ENCODE data around the gene GNE. TPM values are rescaled to one million over a fixed set of nuclear protein-coding genes. Genes with fewer than 3 reads are reported as not detected.

Gene GNE
- total RNA-seq, 1 donor from 2014 or later: 14.6 TPM

DNA sequence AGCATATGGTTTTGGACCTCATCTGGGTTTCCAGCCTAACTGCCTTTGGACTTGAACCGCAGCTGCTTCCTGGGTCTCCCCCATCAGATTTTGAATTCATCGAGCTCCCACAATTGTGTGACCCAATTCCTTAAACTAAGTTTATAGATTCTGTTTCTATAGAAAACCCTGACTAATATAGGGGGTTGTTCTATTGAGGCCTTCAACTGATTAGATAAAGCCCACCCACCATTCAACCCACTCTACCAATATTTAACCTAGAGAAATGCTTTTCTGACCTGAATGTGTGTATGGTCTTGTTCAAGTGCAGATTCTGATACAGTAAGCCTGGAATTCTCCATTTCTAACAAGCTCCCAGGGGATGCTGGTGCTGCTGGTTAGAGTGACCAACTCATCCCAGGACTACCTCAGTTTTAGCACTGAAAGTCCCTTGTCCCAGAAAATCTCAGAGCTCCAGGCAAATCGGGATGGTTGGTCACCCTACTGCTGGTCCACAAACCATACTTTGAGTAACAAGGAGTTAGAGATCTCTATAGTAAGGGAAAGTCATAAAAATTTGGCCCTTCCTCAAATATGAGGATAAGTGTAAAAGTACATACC is 31.7 kb upstream of the GNE start:
- ATAC-seq (no peak), DNase-seq (no peak)
- intact Hi-C loops (cut with DNase I): no loop called here
- no peak overlapping the region for H3K4me3 ChIP-seq
- H3K36me3 ChIP-seq: no peaks in the 10 kb centered on the region
- H3K27me3 ChIP-seq (ENCODE audit: low read depth): no peaks in the 10 kb centered on the region
- TF ChIP-seq, protein P1, sequence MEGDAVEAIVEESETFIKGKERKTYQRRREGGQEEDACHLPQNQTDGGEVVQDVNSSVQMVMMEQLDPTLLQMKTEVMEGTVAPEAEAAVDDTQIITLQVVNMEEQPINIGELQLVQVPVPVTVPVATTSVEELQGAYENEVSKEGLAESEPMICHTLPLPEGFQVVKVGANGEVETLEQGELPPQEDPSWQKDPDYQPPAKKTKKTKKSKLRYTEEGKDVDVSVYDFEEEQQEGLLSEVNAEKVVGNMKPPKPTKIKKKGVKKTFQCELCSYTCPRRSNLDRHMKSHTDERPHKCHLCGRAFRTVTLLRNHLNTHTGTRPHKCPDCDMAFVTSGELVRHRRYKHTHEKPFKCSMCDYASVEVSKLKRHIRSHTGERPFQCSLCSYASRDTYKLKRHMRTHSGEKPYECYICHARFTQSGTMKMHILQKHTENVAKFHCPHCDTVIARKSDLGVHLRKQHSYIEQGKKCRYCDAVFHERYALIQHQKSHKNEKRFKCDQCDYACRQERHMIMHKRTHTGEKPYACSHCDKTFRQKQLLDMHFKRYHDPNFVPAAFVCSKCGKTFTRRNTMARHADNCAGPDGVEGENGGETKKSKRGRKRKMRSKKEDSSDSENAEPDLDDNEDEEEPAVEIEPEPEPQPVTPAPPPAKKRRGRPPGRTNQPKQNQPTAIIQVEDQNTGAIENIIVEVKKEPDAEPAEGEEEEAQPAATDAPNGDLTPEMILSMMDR (IDR thresholded peaks at IDR 0.05): no peak
- no peaks in the 10 kb centered on the region for H3K9me3 ChIP-seq
- no peaks in the 10 kb centered on the region for H3K4me1 ChIP-seq
- H3K27ac ChIP-seq: no peak overlapping the region

DNA sequence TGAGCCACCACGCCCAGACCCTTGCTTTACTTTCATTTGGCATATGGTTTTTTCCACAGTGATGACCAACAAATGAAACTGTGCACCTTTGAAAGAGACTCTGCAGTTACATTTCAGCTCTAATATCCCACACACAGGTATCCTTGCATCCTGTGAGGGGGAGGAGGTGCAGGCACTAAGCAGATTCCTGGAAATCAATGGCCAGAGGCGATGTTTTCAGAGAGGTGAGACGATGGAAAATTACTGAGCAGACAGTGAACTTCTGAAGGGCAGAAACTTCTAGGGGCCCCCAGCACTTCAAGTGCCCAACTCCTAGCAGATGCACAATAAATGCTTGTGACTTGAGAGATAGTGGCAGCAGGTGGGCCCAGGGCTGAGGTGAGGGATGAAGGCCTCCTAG is 29.8 kb upstream of the GNE start:
- DNase-seq: no peak
- no peak overlapping the region for H3K27ac ChIP-seq
- H3K9me3 ChIP-seq: no peaks in the 10 kb centered on the region
- intact Hi-C loops (cut with DNase I): no loop called here
- TF ChIP-seq, protein P1 (IDR thresholded peaks at IDR 0.05): no peak
- H3K36me3 ChIP-seq: no peaks in the 10 kb centered on the region
- H3K4me1 ChIP-seq: no peaks in the 10 kb centered on the region
- ATAC-seq: no peak
- no peaks in the 10 kb centered on the region for H3K27me3 ChIP-seq (ENCODE audit: low read depth)
- no peak overlapping the region for H3K4me3 ChIP-seq

DNA sequence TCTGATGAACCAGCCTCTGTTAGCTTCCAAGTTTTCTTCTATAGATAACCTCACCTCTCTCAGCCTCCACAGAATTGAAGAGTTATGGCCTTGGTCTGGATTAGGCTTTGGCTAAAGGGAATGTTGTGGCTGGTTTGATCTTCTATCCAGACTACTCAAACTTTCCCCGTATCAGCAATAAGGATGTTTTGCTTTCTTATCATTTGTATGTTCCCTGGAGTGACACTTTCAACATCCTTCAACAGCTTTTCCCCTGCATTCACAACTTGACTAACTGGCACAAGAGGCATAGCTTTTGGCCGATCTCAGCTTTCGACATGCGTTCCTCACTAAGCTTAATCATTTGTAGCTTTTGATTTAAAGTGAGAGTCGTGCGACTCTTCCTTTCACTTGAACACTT is 28.1 kb upstream of the GNE start:
- Histone ChIP-seq H3K36me3 (no peaks in the 10 kb centered on the region), H3K4me3 (no peak overlapping the region), H3K4me1 (no peaks in the 10 kb centered on the region), H3K27me3 (ENCODE audit: low read depth) (no peaks in the 10 kb centered on the region), H3K9me3 (no peaks in the 10 kb centered on the region), H3K27ac (no peak overlapping the region)
- TF ChIP-seq, protein P1 (IDR thresholded peaks at IDR 0.05): no peak
- ATAC-seq: no peak
- no peak for DNase-seq
- intact Hi-C loops (cut with DNase I): no loop called here

DNA sequence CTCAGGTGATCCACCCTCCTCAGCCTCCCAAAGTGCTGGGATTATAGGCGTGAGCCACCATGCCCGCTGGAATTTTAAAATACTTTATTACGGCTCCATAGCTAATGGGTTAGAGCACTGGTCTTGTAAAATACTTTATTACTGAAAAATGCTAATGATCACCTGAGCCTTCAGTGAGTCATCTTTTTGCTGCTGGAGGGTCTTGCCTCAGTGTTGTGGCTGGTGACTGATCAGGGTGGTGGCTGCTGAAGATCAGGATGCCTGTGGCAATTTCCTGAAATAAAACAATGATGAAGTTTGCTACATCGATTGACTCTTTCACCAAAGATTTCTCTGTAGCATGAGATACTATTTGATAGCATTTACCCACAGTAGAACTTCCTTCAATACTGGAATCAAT is 26.0 kb upstream of the GNE start:
- DNase-seq (no peak), ATAC-seq (no peak)
- Histone ChIP-seq H3K4me3 (no peak overlapping the region), H3K9me3 (no peaks in the 10 kb centered on the region), H3K27ac (no peak overlapping the region), H3K4me1 (no peaks in the 10 kb centered on the region), H3K36me3 (no peaks in the 10 kb centered on the region), H3K27me3 (ENCODE audit: low read depth) (no peaks in the 10 kb centered on the region)
- TF ChIP-seq, protein P1 (IDR thresholded peaks at IDR 0.05): no peak
- intact Hi-C loops (cut with DNase I): no loop called here

DNA sequence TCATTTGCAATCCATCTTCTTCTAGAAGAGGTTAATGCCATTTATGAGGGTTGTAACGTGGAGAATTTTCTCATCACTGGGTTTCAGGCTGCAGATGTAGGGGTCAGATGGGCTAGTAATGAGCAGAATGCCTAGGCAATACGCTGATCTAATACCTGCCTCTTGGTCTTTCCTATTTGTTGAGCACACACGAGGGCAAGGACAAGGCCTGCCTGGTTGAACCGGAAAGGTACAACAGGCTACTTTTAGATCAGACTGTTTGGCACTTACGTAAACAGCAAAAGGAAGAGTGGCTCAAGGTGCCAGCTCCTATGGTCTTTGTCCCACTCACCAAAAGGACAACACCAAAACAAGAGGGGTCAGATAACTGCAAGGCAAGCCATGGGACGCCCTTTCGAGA is 24.0 kb upstream of the GNE start:
- no peak for ATAC-seq
- intact Hi-C loops (cut with DNase I): no loop called here
- TF ChIP-seq, protein P1 (IDR thresholded peaks at IDR 0.05): no peak
- DNase-seq: no peak
- H3K36me3 ChIP-seq: no peaks in the 10 kb centered on the region
- no peaks in the 10 kb centered on the region for H3K27me3 ChIP-seq (ENCODE audit: low read depth)
- no peaks in the 10 kb centered on the region for H3K9me3 ChIP-seq
- H3K4me3 ChIP-seq: no peak overlapping the region
- no peaks in the 10 kb centered on the region for H3K4me1 ChIP-seq
- no peak overlapping the region for H3K27ac ChIP-seq
